Rectal smooth muscle tissue (tissue), 1 donor: Measurements from ENCODE around the gene DENND1A.

Experiments
- H3K27ac ChIP-seq: one replicate; pipeline ENCODE4 v1.7.0; 2013; ENCODE audit warnings: low read depth, low read length, inconsistent platforms
- H3K27me3 ChIP-seq: one replicate; pipeline ENCODE4 v1.7.0; 2013; ENCODE audit warnings: low read length; ENCODE audit not compliant: control insufficient read depth, insufficient read depth
- H3K36me3 ChIP-seq: one replicate; pipeline ENCODE4 v1.7.0; 2013; ENCODE audit warnings: low read length; ENCODE audit not compliant: control insufficient read depth, insufficient read depth
- H3K4me1 ChIP-seq: one replicate; pipeline ENCODE4 v1.7.0; 2013; ENCODE audit warnings: low read length; ENCODE audit not compliant: control insufficient read depth, insufficient read depth
- H3K4me3 ChIP-seq: one replicate; pipeline ENCODE4 v1.7.0; 2013; ENCODE audit warnings: low read length
- H3K9ac ChIP-seq: one replicate; pipeline ENCODE4 v1.7.0; 2013; ENCODE audit warnings: low read length

DENND1A gene

GRCh38 chr9:123604861-123605260 lies 325.1 kb downstream of the DENND1A start:
- H3K27me3 ChIP-seq: no peaks in the 10 kb centered on the region
- no peak overlapping the region for H3K9ac ChIP-seq
- H3K4me3 ChIP-seq: no peak overlapping the region
- no peak overlapping the region for H3K27ac ChIP-seq
- no peaks in the 10 kb centered on the region for H3K4me1 ChIP-seq
- H3K36me3 ChIP-seq: peaks cover 2% of the 10 kb centered on the region

GRCh38 chr9:123601828-123602227 lies 328.1 kb downstream of the DENND1A start:
- H3K27me3 ChIP-seq: no peaks in the 10 kb centered on the region
- H3K27ac ChIP-seq: no peak overlapping the region
- H3K9ac ChIP-seq: no peak overlapping the region
- H3K4me1 ChIP-seq: no peaks in the 10 kb centered on the region
- no peaks in the 10 kb centered on the region for H3K36me3 ChIP-seq
- H3K4me3 ChIP-seq: no peak overlapping the region

GRCh38 chr9:123599781-123600180 lies 330.1 kb downstream of the DENND1A start:
- Histone ChIP-seq H3K9ac (no peak overlapping the region), H3K4me3 (no peak overlapping the region), H3K36me3 (no peaks in the 10 kb centered on the region), H3K27ac (no peak overlapping the region), H3K27me3 (no peaks in the 10 kb centered on the region), H3K4me1 (no peaks in the 10 kb centered on the region)

GRCh38 chr9:123597876-123598556 lies 331.9 kb downstream of the DENND1A start:
- no peaks in the 10 kb centered on the region for H3K36me3 ChIP-seq
- H3K27ac ChIP-seq: no peak overlapping the region
- no peak overlapping the region for H3K9ac ChIP-seq
- no peak overlapping the region for H3K4me3 ChIP-seq
- no peaks in the 10 kb centered on the region for H3K4me1 ChIP-seq
- H3K27me3 ChIP-seq: no peaks in the 10 kb centered on the region

- no peak overlapping the region for H3K4me3 ChIP-seq
- H3K27ac ChIP-seq: no peak overlapping the region
- no peaks in the 10 kb centered on the region for H3K27me3 ChIP-seq
- no peaks in the 10 kb centered on the region for H3K36me3 ChIP-seq
- no peaks in the 10 kb centered on the region for H3K4me1 ChIP-seq
- H3K9ac ChIP-seq: no peak overlapping the region
Measured at GRCh38 chr9:123597048-123597447, 332.9 kb downstream of the DENND1A start.

- Histone ChIP-seq H3K4me1 (no peaks in the 10 kb centered on the region), H3K27ac (no peak overlapping the region), H3K36me3 (no peaks in the 10 kb centered on the region)
Measured at GRCh38 chr9:123591283-123591682, 338.6 kb downstream of the DENND1A start.

GRCh38 chr9:123590499-123590898 lies 339.4 kb downstream of the DENND1A start:
- H3K9ac ChIP-seq: no peak overlapping the region
- H3K4me1 ChIP-seq: no peaks in the 10 kb centered on the region
- no peaks in the 10 kb centered on the region for H3K27me3 ChIP-seq
- no peak overlapping the region for H3K27ac ChIP-seq
- H3K36me3 ChIP-seq: no peaks in the 10 kb centered on the region
- no peak overlapping the region for H3K4me3 ChIP-seq

More at GRCh38 chr9:123591283-123591682, 338.6 kb downstream of the DENND1A start:
- H3K9ac ChIP-seq: no peak overlapping the region
- H3K4me3 ChIP-seq: no peak overlapping the region
- H3K27me3 ChIP-seq: no peaks in the 10 kb centered on the region

- no peaks in the 10 kb centered on the region for H3K4me1 ChIP-seq
- no peak overlapping the region for H3K27ac ChIP-seq
- no peaks in the 10 kb centered on the region for H3K36me3 ChIP-seq
- no peak overlapping the region for H3K9ac ChIP-seq
- no peaks in the 10 kb centered on the region for H3K27me3 ChIP-seq
- H3K4me3 ChIP-seq: no peak overlapping the region
Measured at GRCh38 chr9:123589361-123590239, 340.3 kb downstream of the DENND1A start.

GRCh38 chr9:123586275-123586674 lies 343.7 kb downstream of the DENND1A start:
- H3K36me3 ChIP-seq: no peaks in the 10 kb centered on the region
- no peaks in the 10 kb centered on the region for H3K27me3 ChIP-seq
- H3K4me3 ChIP-seq: no peak overlapping the region
- no peak overlapping the region for H3K9ac ChIP-seq
- no peak overlapping the region for H3K27ac ChIP-seq
- no peaks in the 10 kb centered on the region for H3K4me1 ChIP-seq

GRCh38 chr9:123584202-123585176 lies 345.4 kb downstream of the DENND1A start:
- Histone ChIP-seq H3K27me3 (no peaks in the 10 kb centered on the region), H3K36me3 (no peaks in the 10 kb centered on the region)

GRCh38 chr9:123583646-123584045 lies 346.3 kb downstream of the DENND1A start:
- no peaks in the 10 kb centered on the region for H3K27me3 ChIP-seq
- no peak overlapping the region for H3K4me3 ChIP-seq
- H3K4me1 ChIP-seq: no peaks in the 10 kb centered on the region
- no peak overlapping the region for H3K27ac ChIP-seq
- no peaks in the 10 kb centered on the region for H3K36me3 ChIP-seq
- H3K9ac ChIP-seq: no peak overlapping the region

More at GRCh38 chr9:123584202-123585176, 345.4 kb downstream of the DENND1A start:
- no peak overlapping the region for H3K27ac ChIP-seq
- H3K9ac ChIP-seq: no peak overlapping the region
- no peaks in the 10 kb centered on the region for H3K4me1 ChIP-seq
- no peak overlapping the region for H3K4me3 ChIP-seq

- H3K4me3 ChIP-seq: no peak overlapping the region
- no peak overlapping the region for H3K27ac ChIP-seq
- H3K9ac ChIP-seq: no peak overlapping the region
- H3K36me3 ChIP-seq: no peaks in the 10 kb centered on the region
- peaks cover 5% of the 10 kb centered on the region for H3K4me1 ChIP-seq
- H3K27me3 ChIP-seq: no peaks in the 10 kb centered on the region
Measured at GRCh38 chr9:123571240-123571639, 358.7 kb downstream of the DENND1A start.
